Gastroesophageal sphincter (tissue), 4 donors: ENCODE results near the gene TAF8. TPM values are rescaled to one million over a fixed set of nuclear protein-coding genes. Genes with fewer than 3 reads are reported as not detected.

Experiments
- ATAC-seq: fragments of 150-250 bp; one replicate; pipeline ENCODE4 v1.9.1; 2016; ENCODE audit warnings: mild to moderate bottlenecking, moderate library complexity
- H3K27ac ChIP-seq, 4 donors: fragments of 200-600 bp; sonication (generic) in 3 of 4; 1 replicate in 3 of 4; 2 replicates in 1 of 4; pipeline ENCODE4 v1.5.1; 2016 to 2019
- H3K27me3 ChIP-seq: fragments of 200-600 bp; sonication (generic); one replicate; pipeline ENCODE4 v1.5.1; 2019
- H3K36me3 ChIP-seq, 2 donors: fragments of 200-600 bp; sonication (generic); one replicate each; pipeline ENCODE4 v1.5.1; 2019; ENCODE audit warnings: control low read depth in 1 of 2
- H3K4me1 ChIP-seq, 3 donors: fragments of 200-600 bp; sonication (generic); 1 replicate in 2 of 3; 2 replicates in 1 of 3; pipeline ENCODE4 v1.5.1; 2016 to 2019; ENCODE audit warnings: control low read depth in 2 of 3
- H3K4me3 ChIP-seq, 2 donors: fragments of 200-600 bp; sonication (generic); one replicate each; pipeline ENCODE4 v1.5.1; 2019; ENCODE audit warnings: mild to moderate bottlenecking in 1 of 2, moderate library complexity in 1 of 2
- H3K9me3 ChIP-seq, 3 donors: fragments of 200-600 bp; sonication (generic); one replicate each; pipeline ENCODE4 v1.5.1; 2017 to 2019; ENCODE audit warnings: control low read depth in 2 of 3
- CTCF ChIP-seq, 4 experiments: fragments of 200-600 bp in 2 of 4; fragments of 450-650 bp in 2 of 4; sonication (generic) in 1 of 4; IDR thresholded peaks; one replicate each; pipeline ENCODE4 v1.5.1; 2017 to 2019; ENCODE audit warnings: antibody characterized with exemption in 4 of 4, mild to moderate bottlenecking in 2 of 4, moderate library complexity in 2 of 4
- EP300 ChIP-seq: sonication (generic); formaldehyde crosslinking; IDR thresholded peaks from one replicate; pipeline ENCODE4 v1.6.1; 2017; ENCODE audit warnings: antibody characterized with exemption, mild to moderate bottlenecking
- POLR2A ChIP-seq, 2 donors: fragments of 450-650 bp; IDR thresholded peaks; one replicate each; pipeline ENCODE4 v1.6.1; 2017; ENCODE audit warnings: antibody characterized with exemption in 2 of 2, mild to moderate bottlenecking in 2 of 2, moderate library complexity in 1 of 2
- POLR2AphosphoS5 ChIP-seq: sonication (generic); formaldehyde crosslinking; IDR thresholded peaks from one replicate; pipeline ENCODE4 v1.6.1; 2017; ENCODE audit warnings: antibody characterized with exemption
- WGBS, 2 donors: methylation state at CpG; one replicate each; pipeline ENCODE4 v1.1.5; 2018; ENCODE audit warnings: low coverage in 1 of 2; 5-methylcytosine and 5-hydroxymethylcytosine counted together
- total RNA-seq, 4 donors: library from RNA; depleted of rRNA; stranded (reverse); fragments of >200 nt; gene quantifications; one replicate each; pipeline ENCODE4 v1.1.0, GENCODE V29; 2016

TAF8 gene
- total RNA-seq, 4 donors from 2014 or later = 16.8 to 33.6 (median 24.2) TPM

- no peak overlapping the region for H3K4me3 ChIP-seq
- TF ChIP-seq POLR2AphosphoS5 (no peak), CTCF (IDR thresholded peaks at IDR 0.05) (no peak), EP300 (no peak), POLR2A (IDR thresholded peaks at IDR 0.05) (no peak)
- H3K36me3 ChIP-seq = no peaks in the 10 kb centered on the region
- 54 to 80% methylated on average over 1 to 2 of the region's 2 CpGs for WGBS, 2 donors
- H3K27ac ChIP-seq = no peak overlapping the region
- H3K4me1 ChIP-seq = peaks cover 13 to 66% (median 18%) of the 10 kb centered on the region in 3 donors
- no peaks in the 10 kb centered on the region for H3K27me3 ChIP-seq
- no peak for ATAC-seq
- H3K9me3 ChIP-seq = no peaks in the 10 kb centered on the region
These were observed 11.4 kb upstream of the TAF8 start for GRCh38 chr6:42038811-42039408.

- Histone ChIP-seq H3K27me3 (no peaks in the 10 kb centered on the region), H3K36me3 (no peaks in the 10 kb centered on the region), H3K27ac (peak overlapping the region; percentile 59 to 80 (median 75)), H3K4me3 (no peak overlapping the region), H3K4me1 (peaks cover 17 to 83% (median 26%) of the 10 kb centered on the region in 3 donors), H3K9me3 (no peaks in the 10 kb centered on the region)
- no peak for ATAC-seq
- WGBS, 2 donors = 56 to 70% methylated on average over 3 of the region's 3 CpGs
- no peak for TF ChIP-seq POLR2AphosphoS5
- no peak for TF ChIP-seq CTCF (IDR thresholded peaks at IDR 0.05)
- TF ChIP-seq POLR2A (IDR thresholded peaks at IDR 0.05) = no peak
- TF ChIP-seq EP300 = no peak
These were observed 9.4 kb upstream of the TAF8 start for GRCh38 chr6:42040856-42041480.

- no peak for TF ChIP-seq CTCF (IDR thresholded peaks at IDR 0.05)
- TF ChIP-seq EP300 = no peak
- TF ChIP-seq POLR2AphosphoS5 = no peak
- no peak for TF ChIP-seq POLR2A (IDR thresholded peaks at IDR 0.05)
- Histone ChIP-seq H3K4me3 (no peak overlapping the region), H3K27ac (peak overlapping the region; percentile 59 to 80 (median 75)), H3K9me3 (no peaks in the 10 kb centered on the region), H3K36me3 (no peaks in the 10 kb centered on the region), H3K27me3 (no peaks in the 10 kb centered on the region), H3K4me1 (peaks cover 17 to 89% (median 32%) of the 10 kb centered on the region in 3 donors)
- ATAC-seq = no peak
- 9 to 22% methylated on average over 2 to 7 of the region's 7 CpGs for WGBS, 2 donors
These were observed 8.8 kb upstream of the TAF8 start for GRCh38 chr6:42041481-42042053.

- ATAC-seq = no peak
- 73% methylated on average over 4 to 9 of the region's 14 CpGs for WGBS, 2 donors
- H3K27me3 ChIP-seq = no peaks in the 10 kb centered on the region
- H3K9me3 ChIP-seq = no peaks in the 10 kb centered on the region
- H3K36me3 ChIP-seq = no peaks in the 10 kb centered on the region
- TF ChIP-seq POLR2AphosphoS5 (no peak), EP300 (no peak), POLR2A (IDR thresholded peaks at IDR 0.05) (no peak), CTCF (IDR thresholded peaks at IDR 0.05) (no peak)
- no peak overlapping the region for H3K4me3 ChIP-seq
- peak overlapping the region; percentile 59 to 80 (median 75) for H3K27ac ChIP-seq
- H3K4me1 ChIP-seq = peaks cover 17 to 94% (median 33%) of the 10 kb centered on the region in 3 donors
These were observed 8.2 kb upstream of the TAF8 start for GRCh38 chr6:42042108-42042507.
